IMR-90 (cell line): ENCODE data around the gene RNF227. TPM values are rescaled to one million over a fixed set of nuclear protein-coding genes. Genes with fewer than 3 reads are reported as not detected.

Experiments used
- ATAC-seq: fragments of 200-7000 bp; cut with Tn5 transposase; 2 replicates; pipeline ENCODE4 v1.9.1; 2020; ENCODE audit warnings: low read depth, mild to moderate bottlenecking, moderate library complexity
- BruUV-seq: library from RNA; stranded (reverse); fragments of 400-500 nt; replicated peaks from 2 replicates; lab custom pipeline; 2021; lab: Mats Ljungman, UMichigan
- CTCF ChIA-PET: fragments of 300-600 bp; formaldehyde crosslinking; extraction: SDS; loops from one replicate; lab custom pipeline; 2021; ENCODE audit warnings: antibody characterized with exemption; lab: Yijun Ruan, JAX
- POLR2A ChIA-PET: fragments of 300-600 bp; sonication (Branson Sonifier 250); formaldehyde crosslinking; loops from one replicate; lab custom pipeline; 2022; ENCODE audit warnings: antibody characterized with exemption; ENCODE audit not compliant: unreplicated experiment; lab: Charles Lee
- DNase-seq: peaks from one replicate; pipeline ENCODE4 v3.0.0; 2013
- H2AFZ ChIP-seq: replicated peaks from 2 replicates; pipeline ENCODE3; 2013; ENCODE audit warnings: low read length, mild to moderate bottlenecking; ENCODE audit not compliant: poor library complexity
- H2AK5ac ChIP-seq: 2 replicates; pipeline ENCODE4 v1.6.1; 2013; ENCODE audit warnings: low read depth, low read length, inconsistent platforms
- H2AK9ac ChIP-seq: replicated peaks from 2 replicates; pipeline ENCODE3; 2013; ENCODE audit warnings: mild to moderate bottlenecking, low read depth, low read length, moderate library complexity; ENCODE audit not compliant: poor library complexity
- H2BK120ac ChIP-seq: 2 replicates; pipeline ENCODE4 v1.6.1; 2013; ENCODE audit warnings: low read depth, low read length, inconsistent platforms
- H2BK15ac ChIP-seq: 3 replicates; pipeline ENCODE4 v1.6.1; 2013; ENCODE audit warnings: low read depth, low read length, inconsistent platforms
- H2BK20ac ChIP-seq: 2 replicates; pipeline ENCODE4 v1.6.1; 2013; ENCODE audit warnings: low read depth, mild to moderate bottlenecking, inconsistent platforms, low read length, moderate library complexity
- H2BK5ac ChIP-seq: 2 replicates; pipeline ENCODE4 v1.6.1; 2013; ENCODE audit warnings: mild to moderate bottlenecking, low read depth, low read length, inconsistent platforms; ENCODE audit not compliant: poor library complexity, severe bottlenecking
- H3K14ac ChIP-seq: replicated peaks from 2 replicates; pipeline ENCODE4 v1.6.1; 2013; ENCODE audit warnings: low read depth, low read length, inconsistent platforms
- H3K18ac ChIP-seq: 2 replicates; pipeline ENCODE4 v1.6.1; 2013; ENCODE audit warnings: low read depth, low read length, control low read depth
- H3K23ac ChIP-seq: 2 replicates; pipeline ENCODE4 v1.6.1; 2013; ENCODE audit warnings: low read depth, low read length, inconsistent platforms
- H3K27ac ChIP-seq: 2 replicates; pipeline ENCODE4 v1.5.1; 2013; ENCODE audit warnings: mild to moderate bottlenecking, control low read depth, low read length; ENCODE audit not compliant: insufficient read depth
- H3K27me3 ChIP-seq: 2 replicates; pipeline ENCODE4 v1.6.1; 2013; ENCODE audit warnings: low read length; ENCODE audit not compliant: control insufficient read depth, insufficient read depth
- H3K36me3 ChIP-seq: 2 replicates; pipeline ENCODE4 v1.6.1; 2013; ENCODE audit warnings: low read length, mixed read lengths; ENCODE audit not compliant: control insufficient read depth, insufficient read depth
- H3K4ac ChIP-seq: 2 replicates; pipeline ENCODE4 v1.6.1; 2013; ENCODE audit warnings: low read depth, low read length, inconsistent platforms
- H3K4me1 ChIP-seq: 2 replicates; pipeline ENCODE4 v1.6.1; 2013; ENCODE audit warnings: low read length, mixed read lengths; ENCODE audit not compliant: control insufficient read depth, insufficient read depth
- H3K4me2 ChIP-seq: 2 replicates; pipeline ENCODE4 v1.6.1; 2013; ENCODE audit warnings: low read depth, mild to moderate bottlenecking, control low read depth, low read length, moderate library complexity
- H3K4me3 ChIP-seq: 2 replicates; pipeline ENCODE4 v1.5.1; 2013; ENCODE audit warnings: low read depth, mild to moderate bottlenecking, control low read depth, low read length, moderate library complexity; ENCODE audit not compliant: insufficient read depth
- H3K56ac ChIP-seq: 2 replicates; pipeline ENCODE4 v1.6.1; 2013; ENCODE audit warnings: low read length, inconsistent platforms; ENCODE audit not compliant: insufficient read depth; ENCODE audit errors: extremely low read depth
- H3K79me1 ChIP-seq, 2 experiments: 2 replicates each; pipeline ENCODE4 v1.6.1; 2013; ENCODE audit warnings: low read length in 2 of 2, inconsistent platforms in 1 of 2, low read depth in 1 of 2
- H3K9ac ChIP-seq: 2 replicates; pipeline ENCODE4 v1.6.1; 2013; ENCODE audit warnings: low read depth, low read length, control low read depth
- H3K9me1 ChIP-seq: 2 replicates; pipeline ENCODE4 v1.6.1; 2013; ENCODE audit warnings: low read length, inconsistent platforms; ENCODE audit not compliant: insufficient read depth
- H3K9me3 ChIP-seq: 2 replicates; pipeline ENCODE4 v1.6.1; 2013; ENCODE audit warnings: low read length; ENCODE audit not compliant: control insufficient read depth, insufficient read depth
- H4K20me1 ChIP-seq: 2 replicates; pipeline ENCODE4 v1.6.1; 2013; ENCODE audit warnings: low read length, inconsistent platforms; ENCODE audit not compliant: insufficient read depth
- H4K5ac ChIP-seq: 2 replicates; pipeline ENCODE4 v1.6.1; 2013; ENCODE audit warnings: mild to moderate bottlenecking, low read depth, low read length, control low read depth
- H4K8ac ChIP-seq, 2 experiments: 2 replicates each; pipeline ENCODE4 v1.6.1; 2013; ENCODE audit warnings: low read depth in 2 of 2, low read length in 2 of 2, control low read depth in 1 of 2, inconsistent platforms in 1 of 2
- H4K91ac ChIP-seq: 2 replicates; pipeline ENCODE4 v1.6.1; 2013; ENCODE audit warnings: low read depth, low read length, inconsistent platforms; ENCODE audit not compliant: insufficient read depth
- BHLHE40 ChIP-seq: fragments of 150-350 bp; IDR thresholded peaks from 2 replicates; pipeline ENCODE4 v1.6.1; 2016; ENCODE audit warnings: mild to moderate bottlenecking, low read depth, low read length
- MAFK ChIP-seq: IDR thresholded peaks from 2 replicates; pipeline ENCODE4 v1.6.1; 2012; ENCODE audit warnings: low read depth, low read length, improper control_type of control experiment
- MAZ ChIP-seq: IDR thresholded peaks from 2 replicates; pipeline ENCODE4 v1.6.1; 2012; ENCODE audit warnings: low read depth, mild to moderate bottlenecking, low read length, improper control_type of control experiment, moderate library complexity, borderline replicate concordance
- MXI1 ChIP-seq: IDR thresholded peaks from 2 replicates; pipeline ENCODE4 v1.6.1; 2012; ENCODE audit warnings: low read depth, mild to moderate bottlenecking, low read length, moderate library complexity, borderline replicate concordance
- NFE2L2 ChIP-seq: fragments of 150-350 bp; IDR thresholded peaks from 2 replicates; pipeline ENCODE4 v1.6.1; 2016; ENCODE audit warnings: low read depth, mild to moderate bottlenecking, low read length
- POLR2A ChIP-seq: IDR thresholded peaks from 2 replicates; pipeline ENCODE4 v1.6.1; 2012; ENCODE audit warnings: mild to moderate bottlenecking, low read depth, low read length
- RAD21 ChIP-seq: IDR thresholded peaks from 2 replicates; pipeline ENCODE4 v1.6.1; 2012; ENCODE audit warnings: low read length, improper control_type of control experiment
- RFX5 ChIP-seq: IDR thresholded peaks from 2 replicates; pipeline ENCODE4 v1.8.0; 2012; ENCODE audit warnings: low read depth, mild to moderate bottlenecking, low read length, moderate library complexity
- SMC3 ChIP-seq: fragments of 150-350 bp; IDR thresholded peaks from 2 replicates; pipeline ENCODE4 v1.6.1; 2016; ENCODE audit warnings: low read depth, mild to moderate bottlenecking, antibody characterized with exemption, low read length, moderate library complexity
- WGBS, 2 experiments: methylation state at CpG; one replicate each; pipeline versions ENCODE4 v1.1.5 to v1.1.7; 2013; ENCODE audit warnings: missing lambda C conversion rate in 2 of 2; ENCODE audit not compliant: insufficient read length in 1 of 2; ENCODE audit errors: extremely low coverage in 2 of 2; 5-methylcytosine and 5-hydroxymethylcytosine counted together
- dilution Hi-C: fragments of 300-500 bp; cut with HindIII; formaldehyde crosslinking; loops from one replicate; pipeline ENCODE4 v1.14.3; 2018; ENCODE audit warnings: low sequenced_read_pairs; ENCODE audit not compliant: unreplicated experiment
- in situ Hi-C: fragments of 300-500 bp; cut with MboI; formaldehyde crosslinking; loops from 3 replicates; pipeline ENCODE4 v1.14.3; 2019; ENCODE audit warnings: low sequenced_read_pairs, inconsistent platforms, mixed read lengths
- intact Hi-C: fragments of 100-400 bp; cut with micrococcal nuclease; formaldehyde crosslinking; loops from 2 replicates; pipeline ENCODE4 v1.10.0; 2022
- polyA plus RNA-seq, 3 experiments: library from polyadenylated mRNA; depleted of rRNA; stranded (reverse); fragments of >200 nt; gene quantifications; 2 replicates each; pipeline ENCODE4 v1.2.3, GENCODE V29; 2012; ENCODE audit warnings: low replicate concordance in 1 of 3
- total RNA-seq: library from RNA; depleted of rRNA; stranded (reverse); fragments of >200 nt; gene quantifications from 2 replicates; pipeline ENCODE4 v1.2.3, GENCODE V29; 2012
- TF ChIP-seq, protein P1 (sequence below): fragments of 150-350 bp; IDR thresholded peaks from 2 replicates; pipeline ENCODE4 v1.6.1; 2016; ENCODE audit warnings: low read depth, mild to moderate bottlenecking, low read length, moderate library complexity, borderline replicate concordance
- TF ChIP-seq, protein P2 (sequence below): conservative IDR thresholded peaks from 2 replicates; pipeline ENCODE4 v1.5.1; 2012; ENCODE audit warnings: mild to moderate bottlenecking, low read depth, low read length, improper control_type of control experiment

The RNF227 gene
- total and polyA plus RNA-seq, 2 of the 4 experiments (the other 2 are of a cell fraction): 1.3 to 3.1 TPM

DNA sequence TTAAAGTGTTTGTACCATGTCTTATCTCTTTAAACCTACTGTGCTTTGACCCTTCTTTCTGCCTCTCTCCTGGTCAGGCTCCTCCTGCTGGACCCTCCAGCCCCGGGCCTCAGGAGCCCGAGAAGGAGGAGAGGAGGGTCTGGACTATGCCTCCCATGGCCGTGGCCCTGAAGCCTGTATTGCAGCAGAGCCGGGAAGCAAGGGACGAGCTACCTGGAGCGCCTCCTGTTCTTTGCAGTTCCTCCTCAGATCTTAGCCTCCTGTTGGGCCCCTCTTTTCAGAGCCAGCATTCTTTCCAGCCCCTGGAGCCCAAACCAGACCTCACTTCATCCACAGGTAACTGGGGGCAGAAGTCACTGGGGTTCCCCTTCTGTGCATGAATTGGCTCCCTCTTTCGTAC lies 29.6 kb upstream of the RNF227 start:
- Histone ChIP-seq H3K9ac (no peak overlapping the region), H3K4me2 (no peak overlapping the region), H3K4me1 (no peaks in the 10 kb centered on the region), H4K8ac (no peak overlapping the region), H3K4ac (no peak overlapping the region), H2BK20ac (no peak overlapping the region), H3K18ac (no peak overlapping the region), H4K91ac (no peak overlapping the region), H4K20me1 (no peaks in the 10 kb centered on the region), H4K5ac (no peak overlapping the region), H3K4me3 (no peak overlapping the region), H3K23ac (no peak overlapping the region), H3K27me3 (no peaks in the 10 kb centered on the region), H3K79me1 (no peaks in the 10 kb centered on the region; a peak in 1 of 4 replicates), H2AFZ (no peak overlapping the region), H3K36me3 (peaks cover 58% of the 10 kb centered on the region), H2AK5ac (no peak overlapping the region), H2AK9ac (no peak overlapping the region), H3K56ac (no peak overlapping the region), H2BK15ac (no peak overlapping the region), H3K9me3 (no peaks in the 10 kb centered on the region), H2BK5ac (no peak overlapping the region), H3K9me1 (no peaks in the 10 kb centered on the region), H3K27ac (no peak overlapping the region), H3K14ac (no peak overlapping the region), H2BK120ac (no peak overlapping the region)
- CTCF ChIA-PET: no interaction called here
- POLR2A ChIA-PET: no interaction called here
- WGBS, 2 experiments: 100% methylated on average over 4 of the region's 7 CpGs; no CpG with 5 or more reads in 1 of the 2 experiments
- TF ChIP-seq SMC3 (no peak), RFX5 (no peak), BHLHE40 (no peak), MAZ (no peak), MAFK (no peak), NFE2L2 (no peak), MXI1 (no peak), RAD21 (no peak), POLR2A (no peak)
- TF ChIP-seq, protein P1, sequence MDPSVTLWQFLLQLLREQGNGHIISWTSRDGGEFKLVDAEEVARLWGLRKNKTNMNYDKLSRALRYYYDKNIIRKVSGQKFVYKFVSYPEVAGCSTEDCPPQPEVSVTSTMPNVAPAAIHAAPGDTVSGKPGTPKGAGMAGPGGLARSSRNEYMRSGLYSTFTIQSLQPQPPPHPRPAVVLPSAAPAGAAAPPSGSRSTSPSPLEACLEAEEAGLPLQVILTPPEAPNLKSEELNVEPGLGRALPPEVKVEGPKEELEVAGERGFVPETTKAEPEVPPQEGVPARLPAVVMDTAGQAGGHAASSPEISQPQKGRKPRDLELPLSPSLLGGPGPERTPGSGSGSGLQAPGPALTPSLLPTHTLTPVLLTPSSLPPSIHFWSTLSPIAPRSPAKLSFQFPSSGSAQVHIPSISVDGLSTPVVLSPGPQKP: no peak
- TF ChIP-seq, protein P2, sequence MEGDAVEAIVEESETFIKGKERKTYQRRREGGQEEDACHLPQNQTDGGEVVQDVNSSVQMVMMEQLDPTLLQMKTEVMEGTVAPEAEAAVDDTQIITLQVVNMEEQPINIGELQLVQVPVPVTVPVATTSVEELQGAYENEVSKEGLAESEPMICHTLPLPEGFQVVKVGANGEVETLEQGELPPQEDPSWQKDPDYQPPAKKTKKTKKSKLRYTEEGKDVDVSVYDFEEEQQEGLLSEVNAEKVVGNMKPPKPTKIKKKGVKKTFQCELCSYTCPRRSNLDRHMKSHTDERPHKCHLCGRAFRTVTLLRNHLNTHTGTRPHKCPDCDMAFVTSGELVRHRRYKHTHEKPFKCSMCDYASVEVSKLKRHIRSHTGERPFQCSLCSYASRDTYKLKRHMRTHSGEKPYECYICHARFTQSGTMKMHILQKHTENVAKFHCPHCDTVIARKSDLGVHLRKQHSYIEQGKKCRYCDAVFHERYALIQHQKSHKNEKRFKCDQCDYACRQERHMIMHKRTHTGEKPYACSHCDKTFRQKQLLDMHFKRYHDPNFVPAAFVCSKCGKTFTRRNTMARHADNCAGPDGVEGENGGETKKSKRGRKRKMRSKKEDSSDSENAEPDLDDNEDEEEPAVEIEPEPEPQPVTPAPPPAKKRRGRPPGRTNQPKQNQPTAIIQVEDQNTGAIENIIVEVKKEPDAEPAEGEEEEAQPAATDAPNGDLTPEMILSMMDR: no peak
- no peak for DNase-seq
- intact Hi-C loops (no loop called here), dilution Hi-C loops (no loop called here), in situ Hi-C loops (no loop called here)
- ATAC-seq: no peak
- BruUV-seq: no TSS peak
